PC-3 (cell line): ENCODE results near the gene ACSBG1. TPM values are rescaled to one million over a fixed set of nuclear protein-coding genes. Genes with fewer than 3 reads are reported as not detected.

Experiments used
- ATAC-seq: fragments of 200-7000 bp; cut with Tn5 transposase; 2 replicates; pipeline ENCODE4 v1.9.1; 2020; ENCODE audit warnings: mild to moderate bottlenecking, moderate library complexity
- BruUV-seq: library from RNA; stranded (reverse); fragments of 400-500 nt; replicated peaks from 2 replicates; lab custom pipeline; 2021; lab: Mats Ljungman, UMichigan
- CTCF ChIA-PET: fragments of 300-600 bp; sonication (Branson Sonifier 250); formaldehyde crosslinking; loops from one replicate; lab custom pipeline; 2022; ENCODE audit warnings: antibody characterized with exemption; lab: Charles Lee
- POLR2A ChIA-PET: fragments of 300-600 bp; sonication (Branson Sonifier 250); formaldehyde crosslinking; loops from one replicate; lab custom pipeline; 2022; ENCODE audit warnings: antibody characterized with exemption; ENCODE audit not compliant: unreplicated experiment; lab: Charles Lee
- DNase-seq: peaks from one replicate; pipeline ENCODE4 v3.0.0-alpha.2; 2015
- H2AFZ ChIP-seq: fragments of 300-600 bp; sonication (generic); 2 replicates; pipeline ENCODE4 v1.6.0; 2016; ENCODE audit warnings: antibody characterized with exemption, low read length
- H3F3A ChIP-seq: fragments of 300-600 bp; sonication (generic); one replicate; pipeline ENCODE4 v1.6.0; 2017; ENCODE audit warnings: antibody characterized with exemption, low read length, control low read depth, mild to moderate bottlenecking; ENCODE audit not compliant: unreplicated experiment
- H3K27ac ChIP-seq: fragments of 300-600 bp; sonication (generic); 2 replicates; pipeline ENCODE4 v1.5.1; 2016; ENCODE audit warnings: mild to moderate bottlenecking, low read length
- H3K27me3 ChIP-seq: fragments of 300-600 bp; sonication (generic); 2 replicates; pipeline ENCODE4 v1.6.1; 2016; ENCODE audit warnings: low read length, mixed read lengths
- H3K36me3 ChIP-seq: fragments of 300-600 bp; sonication (generic); 2 replicates; pipeline ENCODE4 v1.6.1; 2016; ENCODE audit warnings: low read depth, mixed run types, low read length, mixed read lengths
- H3K4me1 ChIP-seq: fragments of 300-600 bp; sonication (generic); 2 replicates; pipeline ENCODE4 v1.5.1; 2016; ENCODE audit warnings: low read length; ENCODE audit not compliant: insufficient read depth
- H3K4me2 ChIP-seq: fragments of 300-600 bp; sonication (generic); 2 replicates; pipeline ENCODE4 v1.6.0; 2016; ENCODE audit warnings: low read length
- H3K4me3 ChIP-seq: fragments of 300-600 bp; sonication (generic); 2 replicates; pipeline ENCODE4 v1.5.1; 2016; ENCODE audit warnings: mild to moderate bottlenecking, low read length, mixed read lengths
- H3K79me2 ChIP-seq: fragments of 300-600 bp; sonication (generic); 2 replicates; pipeline ENCODE4 v1.6.1; 2017; ENCODE audit warnings: low read length, mixed read lengths
- H3K9ac ChIP-seq: fragments of 300-600 bp; sonication (generic); 2 replicates; pipeline ENCODE4 v1.6.0; 2016; ENCODE audit warnings: mild to moderate bottlenecking, low read length
- H3K9me2 ChIP-seq: fragments of 300-600 bp; sonication (generic); replicated peaks from 2 replicates; pipeline ENCODE4 v1.6.1; 2016; ENCODE audit warnings: mixed run types, low read length, mixed read lengths
- H3K9me3 ChIP-seq: fragments of 300-600 bp; sonication (generic); 2 replicates; pipeline ENCODE4 v1.6.1; 2016; ENCODE audit warnings: low read length, mixed read lengths
- H4K20me1 ChIP-seq: fragments of 300-600 bp; sonication (generic); 2 replicates; pipeline ENCODE4 v1.6.1; 2016; ENCODE audit warnings: low read length, mixed read lengths
- EZH2 ChIP-seq: fragments of 300-600 bp; sonication (generic); IDR thresholded peaks from one replicate; pipeline ENCODE4 v1.6.1; 2017; ENCODE audit warnings: antibody characterized with exemption, mild to moderate bottlenecking, low read length; ENCODE audit not compliant: unreplicated experiment
- EZH2phosphoT487 ChIP-seq: fragments of 300-600 bp; sonication (generic); IDR thresholded peaks from 2 replicates; pipeline ENCODE4 v1.6.1; 2018; ENCODE audit warnings: mild to moderate bottlenecking, antibody characterized with exemption, low read length, borderline replicate concordance
- intact Hi-C: fragments of 100-400 bp; cut with micrococcal nuclease; formaldehyde crosslinking; loops from 2 replicates; pipeline ENCODE4 v1.9.0; 2023
- total RNA-seq: library from RNA; depleted of rRNA; stranded (reverse); fragments of >200 nt; gene quantifications from 2 replicates; pipeline ENCODE4 v1.2.3, GENCODE V29; 2014
- TF ChIP-seq, protein P1 (sequence below): fragments of 300-600 bp; sonication (generic); conservative IDR thresholded peaks from 2 replicates; pipeline ENCODE4 v1.5.1; 2017; ENCODE audit warnings: antibody characterized with exemption, low read depth, mild to moderate bottlenecking, low read length

Gene ACSBG1
- total RNA-seq, 1 experiment from 2014 or later = 0.36 TPM

DNA sequence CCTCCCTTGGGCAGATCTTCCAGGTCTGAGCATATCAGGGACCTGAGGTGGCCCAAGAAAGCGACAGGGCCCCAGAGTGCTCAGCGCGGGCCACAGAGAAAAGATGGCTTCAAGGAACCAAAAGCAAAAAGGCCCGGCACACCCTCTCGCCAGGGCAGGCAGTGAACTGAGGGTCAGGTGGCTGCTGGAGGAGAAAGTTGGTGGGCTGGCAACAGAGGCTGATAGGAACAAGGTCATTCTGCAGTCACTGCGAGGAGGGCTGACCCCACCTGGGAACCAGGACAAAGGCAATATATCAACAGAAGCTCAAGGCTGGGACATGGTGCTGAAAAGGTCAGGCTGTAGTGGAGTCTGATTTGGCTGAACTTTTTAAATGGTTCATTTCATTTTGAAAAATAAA lies 2.8 kb upstream of the ACSBG1 start:
- Histone ChIP-seq H3F3A (no peaks in the 10 kb centered on the region), H3K4me2 (no peak overlapping the region), H3K27me3 (no peaks in the 10 kb centered on the region), H4K20me1 (no peaks in the 10 kb centered on the region), H3K9ac (no peak overlapping the region), H3K36me3 (no peaks in the 10 kb centered on the region), H3K9me2 (no peaks in the 10 kb centered on the region), H3K27ac (no peak overlapping the region), H2AFZ (no peak overlapping the region), H3K79me2 (no peaks in the 10 kb centered on the region), H3K4me1 (no peaks in the 10 kb centered on the region), H3K4me3 (no peak overlapping the region), H3K9me3 (no peaks in the 10 kb centered on the region)
- ChIA-PET CTCF (no interaction called here), POLR2A (no interaction called here)
- DNase-seq = no peak
- no peak for ATAC-seq
- intact Hi-C loops = no loop called here
- TF ChIP-seq EZH2 = no peak
- TF ChIP-seq, protein P1, sequence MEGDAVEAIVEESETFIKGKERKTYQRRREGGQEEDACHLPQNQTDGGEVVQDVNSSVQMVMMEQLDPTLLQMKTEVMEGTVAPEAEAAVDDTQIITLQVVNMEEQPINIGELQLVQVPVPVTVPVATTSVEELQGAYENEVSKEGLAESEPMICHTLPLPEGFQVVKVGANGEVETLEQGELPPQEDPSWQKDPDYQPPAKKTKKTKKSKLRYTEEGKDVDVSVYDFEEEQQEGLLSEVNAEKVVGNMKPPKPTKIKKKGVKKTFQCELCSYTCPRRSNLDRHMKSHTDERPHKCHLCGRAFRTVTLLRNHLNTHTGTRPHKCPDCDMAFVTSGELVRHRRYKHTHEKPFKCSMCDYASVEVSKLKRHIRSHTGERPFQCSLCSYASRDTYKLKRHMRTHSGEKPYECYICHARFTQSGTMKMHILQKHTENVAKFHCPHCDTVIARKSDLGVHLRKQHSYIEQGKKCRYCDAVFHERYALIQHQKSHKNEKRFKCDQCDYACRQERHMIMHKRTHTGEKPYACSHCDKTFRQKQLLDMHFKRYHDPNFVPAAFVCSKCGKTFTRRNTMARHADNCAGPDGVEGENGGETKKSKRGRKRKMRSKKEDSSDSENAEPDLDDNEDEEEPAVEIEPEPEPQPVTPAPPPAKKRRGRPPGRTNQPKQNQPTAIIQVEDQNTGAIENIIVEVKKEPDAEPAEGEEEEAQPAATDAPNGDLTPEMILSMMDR = no peak
- no peak for TF ChIP-seq EZH2phosphoT487
- BruUV-seq = no TSS peak

DNA sequence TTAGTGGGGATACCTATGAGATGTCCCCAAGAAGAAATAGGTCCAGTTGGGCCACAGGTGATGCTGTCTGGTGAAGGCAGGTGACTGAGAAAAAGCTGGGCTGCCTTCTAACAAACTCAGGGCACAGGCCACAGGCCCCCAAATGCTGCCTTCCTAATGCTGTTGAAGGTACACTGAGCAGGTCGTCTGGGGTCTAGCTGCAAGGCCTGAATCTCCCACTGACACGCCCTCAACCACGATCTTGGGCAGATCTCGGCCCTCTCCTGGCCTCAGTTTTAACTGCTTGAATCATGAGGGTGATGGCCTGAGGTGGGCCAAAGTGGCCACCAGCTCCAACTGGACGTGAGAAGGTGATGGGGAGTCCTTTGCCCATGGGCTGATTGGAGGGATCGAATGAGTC lies 2.1 kb upstream of the ACSBG1 start:
- ATAC-seq (no peak), DNase-seq (no peak)
- Histone ChIP-seq H3K4me1 (no peaks in the 10 kb centered on the region), H3K9me2 (no peaks in the 10 kb centered on the region), H3K4me3 (no peak overlapping the region), H4K20me1 (no peaks in the 10 kb centered on the region), H3K9me3 (no peaks in the 10 kb centered on the region), H3K9ac (no peak overlapping the region), H3K27me3 (no peaks in the 10 kb centered on the region), H3K79me2 (no peaks in the 10 kb centered on the region), H3K36me3 (no peaks in the 10 kb centered on the region), H3K27ac (no peak overlapping the region), H3F3A (no peaks in the 10 kb centered on the region), H3K4me2 (no peak overlapping the region), H2AFZ (no peak overlapping the region)
- intact Hi-C loops = no loop called here
- TF ChIP-seq, protein P1 = no peak
- TF ChIP-seq EZH2phosphoT487 (no peak), EZH2 (no peak)
- ChIA-PET POLR2A (no interaction called here), CTCF (no interaction called here)
- no TSS peak for BruUV-seq

DNA sequence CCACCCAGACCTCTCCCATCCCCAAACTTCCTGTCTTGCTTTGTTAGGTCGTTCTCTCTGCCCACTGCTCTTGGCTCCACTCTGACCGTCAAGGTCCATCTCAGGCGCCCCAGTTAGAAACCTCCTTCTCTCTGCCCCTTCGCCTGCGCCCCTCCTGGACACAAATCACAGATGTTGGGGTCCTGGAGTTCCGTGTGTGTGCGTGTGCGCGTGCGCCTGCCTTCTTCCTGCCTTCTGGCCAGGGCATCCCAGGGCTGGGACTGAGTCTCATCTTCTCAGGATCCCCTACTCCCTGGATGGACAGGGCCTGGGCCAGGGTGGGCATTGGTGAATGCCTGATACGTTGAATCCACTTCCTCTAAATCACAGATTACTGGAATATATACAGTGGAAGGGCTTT lies 869 bp downstream of the ACSBG1 start:
- TF ChIP-seq EZH2phosphoT487 (no peak), EZH2 (no peak)
- TF ChIP-seq, protein P1 = no peak
- no peak overlapping the region for H3K9ac ChIP-seq
- no peaks in the 10 kb centered on the region for H4K20me1 ChIP-seq
- H3F3A ChIP-seq = no peaks in the 10 kb centered on the region
- H3K36me3 ChIP-seq = no peaks in the 10 kb centered on the region
- POLR2A ChIA-PET = no interaction called here
- no peak overlapping the region for H3K4me3 ChIP-seq
- H3K4me2 ChIP-seq = no peak overlapping the region
- BruUV-seq = no TSS peak
- CTCF ChIA-PET = no interaction called here
- no peak overlapping the region for H3K27ac ChIP-seq
- H3K79me2 ChIP-seq = no peaks in the 10 kb centered on the region
- no peaks in the 10 kb centered on the region for H3K9me2 ChIP-seq
- intact Hi-C loops = no loop called here
- no peak for ATAC-seq
- H3K27me3 ChIP-seq = no peaks in the 10 kb centered on the region
- no peak overlapping the region for H2AFZ ChIP-seq
- DNase-seq = no peak
- no peaks in the 10 kb centered on the region for H3K9me3 ChIP-seq
- no peaks in the 10 kb centered on the region for H3K4me1 ChIP-seq
